ENCODE results near the gene LRBA.
"Not testable (repeated sequence)": the region's sequence is repeated elsewhere in the genome, so short reads cannot be mapped to it uniquely, and the experiment has no call there.

LRBA gene

GRCh38 chr4:150943126-150943525 is 72.0 kb downstream of the LRBA start:
- no peak for DNase-seq (ENCODE audit: low read depth)

GRCh38 chr4:150942539-150942938 is 72.5 kb downstream of the LRBA start:
- no peak for DNase-seq (ENCODE audit: low read depth)

DNA sequence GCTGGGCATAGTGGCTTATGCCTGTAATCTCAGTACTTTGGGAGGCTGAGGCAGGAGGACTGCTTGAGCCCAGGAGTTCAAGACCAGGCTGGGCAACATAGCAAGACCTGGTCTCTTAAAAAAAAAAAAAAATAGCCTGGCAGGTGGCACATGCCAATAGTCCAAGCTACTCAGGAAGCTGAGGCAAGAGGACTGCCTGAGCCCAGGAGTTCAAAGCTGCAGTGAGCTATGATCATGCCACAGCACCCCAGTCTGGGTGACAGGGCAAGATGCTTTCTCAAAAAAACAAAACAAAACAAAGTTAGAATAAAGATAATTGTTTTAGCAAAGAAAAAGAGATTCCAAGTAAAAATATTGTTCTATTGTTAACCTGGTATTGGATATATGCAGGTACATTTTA is 75.0 kb downstream of the LRBA start:
- no peak for DNase-seq (ENCODE audit: low read depth)

- DNase-seq (ENCODE audit: low read depth) = no peak
These were observed 75.6 kb downstream of the LRBA start for GRCh38 chr4:150939530-150939929.

GRCh38 chr4:150938873-150939499 is 76.1 kb downstream of the LRBA start:
- no peak for DNase-seq (ENCODE audit: low read depth)

DNA sequence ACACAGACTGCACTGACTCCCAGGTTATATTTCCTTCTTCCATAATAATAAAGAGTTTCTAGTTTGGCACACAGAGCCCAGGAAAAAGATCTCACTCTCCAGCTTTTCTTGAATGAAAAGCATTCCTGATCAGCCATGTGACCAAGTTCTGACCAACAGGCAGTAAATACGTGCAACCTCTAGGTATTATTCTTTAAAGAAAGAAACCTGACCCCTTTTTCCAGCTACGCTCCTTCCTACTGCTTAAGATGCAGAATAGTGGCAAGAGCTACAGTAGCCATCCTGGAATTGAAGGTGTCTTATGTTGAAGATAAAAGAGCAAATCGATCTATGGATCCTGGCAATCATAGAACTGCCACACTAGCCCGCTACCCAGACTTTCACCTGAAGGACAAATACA is 76.7 kb downstream of the LRBA start:
- no peak for DNase-seq (ENCODE audit: low read depth)

GRCh38 chr4:150934022-150934421 is 81.1 kb downstream of the LRBA start:
- no peak for DNase-seq (ENCODE audit: low read depth)

DNA sequence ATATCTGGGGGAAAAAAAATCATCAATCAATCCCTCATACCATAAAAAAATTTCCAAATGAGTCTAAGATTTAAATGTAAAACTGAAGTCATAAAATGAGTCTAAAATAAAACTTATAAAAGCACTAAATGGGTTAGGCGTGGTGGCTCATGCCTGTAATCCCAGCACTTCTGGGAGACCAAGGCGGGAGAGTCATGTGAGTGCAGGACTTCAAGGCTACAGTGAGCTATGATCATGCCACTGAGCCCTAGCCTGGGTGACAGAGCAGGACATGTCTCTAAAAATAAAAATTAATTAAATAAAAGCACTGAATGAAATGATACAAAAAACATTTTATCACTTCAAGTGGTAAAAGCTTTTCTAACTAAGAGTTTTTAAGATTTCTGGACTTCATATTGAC is 83.3 kb downstream of the LRBA start:
- DNase-seq (ENCODE audit: low read depth) = no peak

GRCh38 chr4:150931005-150931404 is 84.1 kb downstream of the LRBA start:
- DNase-seq (ENCODE audit: low read depth) = no peak

DNA sequence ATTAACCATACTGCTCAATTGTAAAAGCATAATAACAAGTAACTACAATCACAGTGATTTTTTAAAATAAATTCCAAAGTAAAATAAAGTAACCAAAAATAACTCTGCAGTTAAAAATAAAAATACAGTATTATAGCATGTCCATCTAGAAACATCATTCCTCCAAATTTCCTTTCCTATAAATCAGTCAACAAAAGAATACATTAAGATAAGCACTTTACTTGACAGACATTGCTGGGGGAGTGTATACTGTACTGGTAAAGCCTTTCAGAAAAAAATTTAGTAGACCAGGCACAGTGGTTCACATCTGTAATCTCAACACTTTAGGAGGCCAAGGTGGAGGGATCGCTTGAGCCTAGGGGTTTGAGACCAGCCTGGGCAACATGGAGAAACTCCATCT is 91.1 kb downstream of the LRBA start:
- no peak for DNase-seq (ENCODE audit: low read depth)

DNA sequence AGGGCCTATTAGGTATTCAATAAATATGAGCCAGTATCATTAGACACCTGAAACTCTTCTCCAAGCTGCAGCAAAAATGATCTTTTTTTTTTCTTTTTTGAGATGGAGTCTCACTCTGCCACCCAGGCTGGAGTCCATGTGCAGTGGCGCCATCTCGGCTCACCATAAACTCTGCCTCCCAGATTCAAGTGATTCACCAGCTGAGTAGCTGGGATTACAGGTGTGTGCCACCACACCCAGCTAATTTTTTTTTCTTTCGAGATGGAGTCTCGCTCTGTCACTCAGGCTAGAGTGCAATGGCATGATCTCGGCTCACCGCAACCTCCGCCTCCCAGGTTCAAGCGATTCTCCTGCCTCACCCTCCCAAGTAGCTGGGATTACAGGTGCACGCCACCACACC is 93.6 kb downstream of the LRBA start:
- DNase-seq (ENCODE audit: low read depth) = not testable (repeated sequence)

- DNase-seq (ENCODE audit: low read depth) = not testable (repeated sequence)
These were observed 96.5 kb downstream of the LRBA start for GRCh38 chr4:150918562-150918961.

GRCh38 chr4:150911326-150911725 is 103.8 kb downstream of the LRBA start:
- no peak for DNase-seq (ENCODE audit: low read depth)

DNA sequence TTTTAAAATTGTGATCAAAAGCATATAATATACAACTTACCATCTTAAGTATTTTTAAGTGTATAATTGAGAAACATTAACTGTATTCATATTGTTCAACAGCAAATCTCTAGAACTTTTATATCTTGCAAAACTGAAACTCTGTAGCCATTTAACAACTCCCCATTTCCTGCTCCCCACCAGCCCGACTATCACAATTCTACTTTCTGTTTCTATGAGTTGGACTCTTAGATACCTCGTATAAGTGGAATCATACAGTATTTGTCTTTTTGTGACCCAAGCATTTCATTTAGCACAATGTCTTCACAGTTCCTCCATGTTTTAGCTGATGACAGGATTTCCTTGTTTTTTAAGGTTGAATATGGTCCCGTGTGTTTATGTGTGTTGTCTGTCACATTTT is 106.0 kb downstream of the LRBA start:
- DNase-seq (ENCODE audit: low read depth) = no peak

DNA sequence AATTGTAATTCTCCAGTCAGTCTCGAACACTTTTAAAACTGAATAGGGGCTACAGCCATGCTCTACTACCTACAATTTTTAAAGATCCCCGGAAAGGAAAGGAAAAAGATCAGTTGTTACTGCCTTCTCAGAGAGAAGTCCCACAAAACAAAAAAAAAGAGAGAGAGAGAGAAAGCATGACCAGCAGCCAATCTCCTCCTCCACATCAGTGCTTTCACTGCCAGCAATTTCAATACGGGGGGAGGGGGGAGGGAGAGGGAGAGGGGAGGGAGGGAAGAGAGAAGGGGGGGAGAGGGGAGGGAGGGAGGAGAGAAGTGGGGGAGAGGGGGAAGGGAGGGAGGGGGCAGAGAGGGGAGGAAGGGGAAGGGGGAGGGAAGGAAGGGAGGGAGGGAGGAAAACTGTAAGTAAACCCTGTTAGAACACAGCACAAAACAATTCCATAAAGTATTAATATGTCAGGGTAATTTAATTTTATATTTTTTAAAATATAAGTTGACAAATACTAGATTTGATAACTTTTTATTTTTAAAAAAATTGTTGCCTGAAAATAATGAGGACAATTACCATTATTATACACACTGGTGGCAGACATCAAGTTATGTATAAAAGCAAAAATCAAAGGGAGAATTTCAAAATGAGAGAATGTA is 108.0 kb downstream of the LRBA start:
- no peak for DNase-seq (ENCODE audit: low read depth)

- no peak for DNase-seq (ENCODE audit: low read depth)
These were observed 110.4 kb downstream of the LRBA start for GRCh38 chr4:150904671-150905070.

GRCh38 chr4:150903603-150904002 is 111.5 kb downstream of the LRBA start:
- DNase-seq (ENCODE audit: low read depth) = no peak

GRCh38 chr4:150896497-150896896 is 118.6 kb downstream of the LRBA start:
- no peak for DNase-seq (ENCODE audit: low read depth)

DNA sequence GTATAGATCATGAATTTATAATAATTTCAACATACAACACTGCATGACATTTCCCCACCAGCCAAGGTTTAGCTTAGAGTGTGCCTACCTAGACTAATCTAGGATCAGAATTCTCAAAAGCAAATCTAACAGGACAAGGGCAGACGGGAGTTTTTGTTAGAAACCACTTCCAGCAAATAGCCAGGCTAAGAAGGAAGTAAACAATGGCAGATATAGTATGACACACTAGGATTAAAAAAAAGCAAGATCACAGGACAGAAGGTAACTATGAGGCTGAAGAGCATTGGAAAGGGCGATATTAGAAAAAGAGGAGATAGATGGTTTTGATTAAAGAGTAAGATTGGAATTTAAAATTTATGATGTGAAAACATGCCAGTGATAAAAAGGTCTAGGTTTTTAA is 124.8 kb downstream of the LRBA start:
- no peak for DNase-seq (ENCODE audit: low read depth)

DNA sequence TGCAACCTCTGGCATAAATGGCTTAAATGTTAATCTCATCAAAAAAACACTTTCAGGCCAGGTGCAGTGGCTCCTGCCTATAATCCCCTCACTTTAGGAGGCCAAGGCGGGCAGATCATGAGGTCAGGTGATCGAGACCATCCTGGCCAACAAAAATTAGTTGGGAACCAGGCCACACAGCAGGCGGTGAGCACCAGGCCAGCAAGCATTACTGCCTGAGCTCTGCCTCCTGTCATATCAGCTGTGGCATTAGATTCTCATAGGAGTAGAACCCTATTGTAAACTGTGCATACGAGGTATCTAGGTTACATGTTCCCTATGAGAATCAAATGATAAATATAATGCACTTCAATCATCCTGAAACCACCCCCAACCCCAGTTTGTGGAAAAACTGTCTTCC is 125.8 kb downstream of the LRBA start:
- no peak for DNase-seq (ENCODE audit: low read depth)

DNA sequence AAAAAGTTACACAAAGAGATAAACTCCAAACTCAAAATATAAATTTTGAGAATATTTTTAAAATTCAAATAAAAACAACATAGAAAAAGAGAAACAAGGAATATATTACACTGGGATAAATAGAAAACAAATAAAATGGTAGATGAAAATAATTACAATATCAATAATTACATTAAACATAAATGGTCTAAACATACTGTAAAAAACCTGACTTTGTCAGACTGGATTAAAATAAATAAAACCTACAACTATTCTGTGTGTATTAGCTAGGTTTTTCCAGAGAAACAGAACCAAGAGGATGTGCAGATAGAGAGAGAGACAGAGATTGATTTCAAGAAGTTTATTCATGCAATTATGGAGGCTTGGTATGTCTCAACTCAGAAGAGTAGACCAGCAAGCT is 126.5 kb downstream of the LRBA start:
- no peak for DNase-seq (ENCODE audit: low read depth)

GRCh38 chr4:150888217-150888616 is 126.9 kb downstream of the LRBA start:
- no peak for DNase-seq (ENCODE audit: low read depth)

DNA sequence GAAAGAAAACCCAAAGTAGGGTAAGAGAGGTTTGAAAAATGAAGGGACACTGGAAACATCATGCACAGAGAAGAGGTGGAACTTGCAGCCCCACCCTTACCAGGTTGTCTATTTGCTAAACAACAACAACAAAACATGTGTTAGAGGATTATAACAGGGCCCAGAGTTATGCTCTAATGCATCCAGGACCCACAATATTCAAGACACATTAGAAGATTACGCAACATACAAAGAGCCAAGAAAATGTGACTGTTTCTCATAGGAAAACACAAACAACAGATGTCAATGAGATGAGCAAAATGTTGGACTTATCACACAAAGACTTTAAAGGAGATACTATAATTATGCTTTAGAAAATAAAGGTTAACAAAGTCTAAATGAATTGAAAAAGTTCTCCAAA is 128.5 kb downstream of the LRBA start:
- no peak for DNase-seq (ENCODE audit: low read depth)

DNA sequence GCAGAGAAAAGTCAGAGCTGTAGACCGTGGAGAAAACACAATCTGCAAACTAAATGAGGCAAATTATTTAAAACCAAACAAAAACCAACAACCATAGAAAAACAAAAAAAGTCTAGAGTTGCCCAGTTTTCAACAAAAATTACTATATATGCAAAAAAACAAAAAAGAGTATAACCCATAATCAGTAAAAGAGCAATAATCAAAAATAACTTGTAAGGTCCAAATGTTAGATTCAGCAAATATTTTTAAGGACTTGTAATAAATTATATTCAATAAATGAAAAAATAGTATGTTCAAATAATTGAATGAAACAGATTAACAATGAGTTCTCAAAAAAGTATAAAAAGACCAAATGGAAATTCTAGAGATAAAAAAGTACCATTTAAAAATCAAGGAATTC is 130.5 kb downstream of the LRBA start:
- DNase-seq (ENCODE audit: low read depth) = no peak

Data from activated T-helper 1 cell treated with Interleukin-2 at 50 U/mL for 16 hours (primary cell).